Mammary epithelial cell (primary cell): ENCODE measurements around the gene ANP32E.

Source experiments
- EZH2 ChIP-seq: IDR thresholded peaks from 2 replicates; pipeline ENCODE4 v1.6.1; 2012; ENCODE audit warnings: low read length, inconsistent platforms, borderline replicate concordance
- TF ChIP-seq, protein P1 (sequence below), 2 donors: IDR thresholded peaks in 1 of 2; conservative IDR thresholded peaks in 1 of 2; 2 replicates each; pipeline ENCODE4 v1.5.1; 2011 to 2012; ENCODE audit warnings: inconsistent platforms in 2 of 2, low read length in 2 of 2, mild to moderate bottlenecking in 2 of 2, control low read depth in 1 of 2, low read depth in 1 of 2; ENCODE audit not compliant: insufficient read depth in 1 of 2; ENCODE audit errors: extremely low read depth in 1 of 2

DNA sequence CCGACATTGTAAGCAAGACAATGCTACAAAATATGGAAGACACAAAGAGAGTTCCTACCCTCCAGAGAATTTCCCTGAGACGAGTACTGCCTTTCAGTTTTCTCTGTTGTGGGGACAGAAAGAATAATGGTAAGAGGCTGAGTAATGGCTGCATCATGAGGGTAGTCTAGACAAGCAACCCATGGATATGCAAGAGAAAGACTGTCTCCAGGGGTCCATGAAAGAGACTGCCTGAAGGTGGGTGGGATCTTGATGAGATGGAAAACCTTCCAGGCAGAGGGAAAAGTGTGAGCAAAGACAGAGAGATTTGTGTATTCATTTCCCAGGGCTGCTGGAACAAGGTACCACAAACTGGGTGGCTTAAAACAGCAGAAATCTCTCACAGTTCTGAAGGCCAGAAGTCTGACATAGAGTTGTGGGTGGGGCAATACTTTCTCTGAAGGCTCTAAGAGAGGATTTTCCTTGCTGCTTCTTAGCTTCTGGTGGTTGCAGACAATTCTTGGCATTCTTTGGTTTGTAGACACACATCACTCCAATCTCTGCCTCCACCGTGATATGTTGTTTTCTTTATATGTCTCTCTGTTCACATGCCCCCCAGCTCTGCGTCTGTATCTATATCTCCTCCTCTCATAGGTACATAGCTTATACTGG lies 41.4 kb downstream of the ANP32E start:
- no peak for TF ChIP-seq EZH2
- TF ChIP-seq, protein P1, sequence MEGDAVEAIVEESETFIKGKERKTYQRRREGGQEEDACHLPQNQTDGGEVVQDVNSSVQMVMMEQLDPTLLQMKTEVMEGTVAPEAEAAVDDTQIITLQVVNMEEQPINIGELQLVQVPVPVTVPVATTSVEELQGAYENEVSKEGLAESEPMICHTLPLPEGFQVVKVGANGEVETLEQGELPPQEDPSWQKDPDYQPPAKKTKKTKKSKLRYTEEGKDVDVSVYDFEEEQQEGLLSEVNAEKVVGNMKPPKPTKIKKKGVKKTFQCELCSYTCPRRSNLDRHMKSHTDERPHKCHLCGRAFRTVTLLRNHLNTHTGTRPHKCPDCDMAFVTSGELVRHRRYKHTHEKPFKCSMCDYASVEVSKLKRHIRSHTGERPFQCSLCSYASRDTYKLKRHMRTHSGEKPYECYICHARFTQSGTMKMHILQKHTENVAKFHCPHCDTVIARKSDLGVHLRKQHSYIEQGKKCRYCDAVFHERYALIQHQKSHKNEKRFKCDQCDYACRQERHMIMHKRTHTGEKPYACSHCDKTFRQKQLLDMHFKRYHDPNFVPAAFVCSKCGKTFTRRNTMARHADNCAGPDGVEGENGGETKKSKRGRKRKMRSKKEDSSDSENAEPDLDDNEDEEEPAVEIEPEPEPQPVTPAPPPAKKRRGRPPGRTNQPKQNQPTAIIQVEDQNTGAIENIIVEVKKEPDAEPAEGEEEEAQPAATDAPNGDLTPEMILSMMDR (conservative IDR thresholded peaks at IDR 0.05 in 1 of 2, IDR thresholded peaks at IDR 0.05 in 1 of 2; ENCODE audit: extremely low read depth in 1 of 2, insufficient read depth in 1 of 2, low read depth in 1 of 2, low read length in 2 of 2) = no peak
